ENCODE data around the gene CYSLTR1. TPM values are rescaled to one million over a fixed set of nuclear protein-coding genes. Genes with fewer than 3 reads are reported as not detected.
"Not testable (repeated sequence)": the region's sequence is repeated elsewhere in the genome, so short reads cannot be mapped to it uniquely, and the experiment has no call there.

Gene CYSLTR1
- total RNA-seq, 2 donors from 2014 or later = 3.5 to 7.2 TPM

- Histone ChIP-seq H3K27me3 (replicated peaks; ENCODE audit: insufficient read depth) (no peaks in the 10 kb centered on the region), H3K4me1 (ENCODE audit: control insufficient read depth in 1 of 2, low read depth in 2 of 2) (no peaks in the 10 kb centered on the region), H3K36me3 (no peaks in the 10 kb centered on the region), H3K9me3 (no peaks in the 10 kb centered on the region), H3K27ac (no peak overlapping the region), H3K4me3 (no peak overlapping the region)
- ATAC-seq (ENCODE audit: insufficient number of reproducible peaks, low FRiP score, low read depth) (no peak), DNase-seq (ENCODE audit: low spot score) (no peak)
- TF ChIP-seq, protein P1, sequence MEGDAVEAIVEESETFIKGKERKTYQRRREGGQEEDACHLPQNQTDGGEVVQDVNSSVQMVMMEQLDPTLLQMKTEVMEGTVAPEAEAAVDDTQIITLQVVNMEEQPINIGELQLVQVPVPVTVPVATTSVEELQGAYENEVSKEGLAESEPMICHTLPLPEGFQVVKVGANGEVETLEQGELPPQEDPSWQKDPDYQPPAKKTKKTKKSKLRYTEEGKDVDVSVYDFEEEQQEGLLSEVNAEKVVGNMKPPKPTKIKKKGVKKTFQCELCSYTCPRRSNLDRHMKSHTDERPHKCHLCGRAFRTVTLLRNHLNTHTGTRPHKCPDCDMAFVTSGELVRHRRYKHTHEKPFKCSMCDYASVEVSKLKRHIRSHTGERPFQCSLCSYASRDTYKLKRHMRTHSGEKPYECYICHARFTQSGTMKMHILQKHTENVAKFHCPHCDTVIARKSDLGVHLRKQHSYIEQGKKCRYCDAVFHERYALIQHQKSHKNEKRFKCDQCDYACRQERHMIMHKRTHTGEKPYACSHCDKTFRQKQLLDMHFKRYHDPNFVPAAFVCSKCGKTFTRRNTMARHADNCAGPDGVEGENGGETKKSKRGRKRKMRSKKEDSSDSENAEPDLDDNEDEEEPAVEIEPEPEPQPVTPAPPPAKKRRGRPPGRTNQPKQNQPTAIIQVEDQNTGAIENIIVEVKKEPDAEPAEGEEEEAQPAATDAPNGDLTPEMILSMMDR (IDR thresholded peaks at IDR 0.05) = no peak
Observed at GRCh38 chrX:78237127-78237526, 90.3 kb downstream of the CYSLTR1 start.

DNA sequence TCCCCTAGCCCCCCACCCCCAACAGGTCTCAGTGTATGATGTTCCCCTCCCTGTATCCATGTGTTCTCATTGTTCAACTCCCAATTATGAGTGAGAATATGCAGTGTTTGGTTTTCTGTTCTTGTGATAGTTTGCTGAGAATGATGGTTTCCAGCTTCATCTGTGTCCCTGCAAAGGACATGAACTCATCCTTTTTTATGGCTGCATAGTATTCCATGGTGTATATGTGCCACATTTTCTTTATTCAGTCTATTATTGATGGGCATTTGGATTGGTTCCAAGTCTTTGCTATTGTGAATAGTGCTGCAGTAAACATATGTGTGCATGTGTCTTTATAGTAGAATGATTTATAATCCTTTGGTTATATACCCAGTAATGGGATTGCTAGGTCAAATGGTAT is 101.4 kb downstream of the CYSLTR1 start:
- not testable (repeated sequence) for H3K4me1 ChIP-seq (ENCODE audit: control insufficient read depth in 1 of 2, low read depth in 2 of 2); DNase-seq (ENCODE audit: low spot score); ATAC-seq (ENCODE audit: insufficient number of reproducible peaks, low FRiP score, low read depth); H3K27ac ChIP-seq; H3K36me3 ChIP-seq; H3K9me3 ChIP-seq; H3K27me3 ChIP-seq (replicated peaks; ENCODE audit: insufficient read depth); H3K4me3 ChIP-seq

Other genes with a start within 250 kb of the CYSLTR1 start
- 100 to 1,000 TPM; 186 to 233 TPM for gene PGK1, start 223.4 kb downstream of the CYSLTR1 start, total RNA-seq
- 10 to 100 TPM; 14.5 to 15.2 TPM for gene TAF9B, start 188.0 kb downstream of the CYSLTR1 start, total RNA-seq

Data from thoracic aorta (tissue), 2 donors.